Loucy (cell line): ENCODE data around the gene MINDY3.
"Not testable (repeated sequence)": the region's sequence is repeated elsewhere in the genome, so short reads cannot be mapped to it uniquely, and the experiment has no call there.

Source experiments
- H2AFZ ChIP-seq: fragments of 200-600 bp; sonication (generic); 2 replicates; pipeline ENCODE4 v1.6.0; 2016; ENCODE audit warnings: antibody characterized with exemption, mild to moderate bottlenecking, low read length, moderate library complexity
- H3F3A ChIP-seq: fragments of 200-600 bp; 2 replicates; pipeline ENCODE4 v1.6.0; 2016; ENCODE audit warnings: antibody characterized with exemption, low read depth, mild to moderate bottlenecking
- H3K27me3 ChIP-seq: fragments of 200-600 bp; sonication (generic); 2 replicates; pipeline ENCODE4 v1.6.1; 2014; ENCODE audit warnings: low read length, mild to moderate bottlenecking; ENCODE audit not compliant: insufficient read depth, poor library complexity, severe bottlenecking
- H3K36me3 ChIP-seq: fragments of 200-600 bp; sonication (generic); 2 replicates; pipeline ENCODE4 v1.6.1; 2016; ENCODE audit warnings: low read length; ENCODE audit not compliant: insufficient read depth
- H3K4me1 ChIP-seq: fragments of 200-600 bp; sonication (generic); 2 replicates; pipeline ENCODE4 v1.5.1; 2014; ENCODE audit warnings: low read length, mild to moderate bottlenecking; ENCODE audit not compliant: insufficient read depth, poor library complexity, severe bottlenecking
- H3K4me2 ChIP-seq: fragments of 200-600 bp; sonication (generic); 2 replicates; pipeline ENCODE4 v1.6.0; 2014; ENCODE audit warnings: antibody characterized with exemption, low read length, low read depth, mild to moderate bottlenecking; ENCODE audit not compliant: poor library complexity, severe bottlenecking
- H3K4me3 ChIP-seq: fragments of 200-600 bp; sonication (generic); 2 replicates; pipeline ENCODE4 v1.5.1; 2014; ENCODE audit warnings: low read length, mild to moderate bottlenecking, mixed read lengths; ENCODE audit not compliant: poor library complexity, severe bottlenecking
- H3K79me2 ChIP-seq: fragments of 200-600 bp; sonication (generic); 2 replicates; pipeline ENCODE4 v1.6.1; 2014; ENCODE audit warnings: low read length; ENCODE audit not compliant: insufficient read depth
- H3K9ac ChIP-seq: fragments of 200-600 bp; sonication (generic); 2 replicates; pipeline ENCODE4 v1.6.0; 2014; ENCODE audit warnings: mild to moderate bottlenecking, low read depth, low read length, moderate library complexity; ENCODE audit not compliant: poor library complexity, severe bottlenecking
- H3K9me2 ChIP-seq: fragments of 200-600 bp; sonication (generic); replicated peaks from 2 replicates; pipeline ENCODE4 v1.6.1; 2016; ENCODE audit warnings: low read depth, low read length, mixed read lengths
- H3K9me3 ChIP-seq: fragments of 200-600 bp; sonication (generic); 2 replicates; pipeline ENCODE4 v1.6.1; 2014; ENCODE audit warnings: mild to moderate bottlenecking, antibody characterized with exemption, low read length, low read depth; ENCODE audit not compliant: insufficient read depth
- H4K20me1 ChIP-seq: fragments of 200-600 bp; sonication (generic); 2 replicates; pipeline ENCODE4 v1.6.0; 2014; ENCODE audit warnings: antibody characterized with exemption, low read length, mild to moderate bottlenecking; ENCODE audit not compliant: insufficient read depth, poor library complexity, severe bottlenecking
- EZH2phosphoT487 ChIP-seq: fragments of 200-600 bp; IDR thresholded peaks from 2 replicates; pipeline ENCODE4 v1.6.1; 2018; ENCODE audit warnings: antibody characterized with exemption, mild to moderate bottlenecking, moderate library complexity, borderline replicate concordance
- TF ChIP-seq, protein P1 (sequence below): fragments of 200-600 bp; sonication (generic); conservative IDR thresholded peaks from 2 replicates; pipeline ENCODE4 v1.5.1; 2014; ENCODE audit warnings: mild to moderate bottlenecking, antibody characterized with exemption, low read length

The MINDY3 gene

DNA sequence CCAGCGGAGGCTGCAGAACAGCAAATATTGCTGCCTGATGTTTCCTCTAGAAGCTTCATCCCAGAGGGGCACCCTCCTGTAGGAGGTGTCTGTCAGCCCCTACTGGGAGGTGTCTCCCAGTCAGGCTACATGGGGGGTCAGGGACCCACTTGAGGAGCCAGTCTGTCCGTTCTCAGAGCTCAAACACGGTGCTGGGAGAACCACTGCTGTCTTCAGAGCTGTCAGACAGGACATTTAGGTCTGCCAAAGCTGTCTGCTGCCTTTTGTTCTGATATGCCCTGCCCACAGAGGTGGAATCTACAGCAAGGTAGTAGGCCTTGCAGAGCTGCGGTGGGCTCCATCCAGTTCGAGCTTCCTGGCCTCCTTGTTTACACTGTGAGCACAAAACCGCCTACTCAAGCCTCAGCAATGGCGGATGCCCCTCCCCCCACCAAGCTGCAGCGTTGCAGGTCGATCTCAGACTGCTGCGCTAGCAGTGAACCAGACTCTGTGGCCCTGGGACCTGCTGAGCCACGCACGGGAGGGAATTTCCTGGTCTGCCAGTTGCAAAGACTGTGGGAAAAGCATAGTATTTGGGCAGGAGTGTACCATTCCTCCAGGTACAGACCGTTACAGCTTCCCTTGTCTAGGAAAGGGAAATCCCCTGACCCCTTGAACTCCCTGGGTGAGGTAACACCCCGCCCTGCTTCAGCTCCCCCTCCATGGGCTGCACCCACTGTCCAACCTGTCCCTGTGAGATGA is 17.7 kb upstream of the MINDY3 start:
- H4K20me1 ChIP-seq, result no peaks in the 10 kb centered on the region
- no peaks in the 10 kb centered on the region for H3K36me3 ChIP-seq
- H3K4me3 ChIP-seq, result no peak overlapping the region
- H3F3A ChIP-seq, result no peaks in the 10 kb centered on the region
- H3K79me2 ChIP-seq, result no peaks in the 10 kb centered on the region
- no peaks in the 10 kb centered on the region for H3K27me3 ChIP-seq
- H3K4me2 ChIP-seq, result no peak overlapping the region
- H3K9ac ChIP-seq, result no peak overlapping the region
- H2AFZ ChIP-seq, result no peak overlapping the region; the same call in 1 of the 2 replicates
- H3K9me2 ChIP-seq, result no peaks in the 10 kb centered on the region
- peaks cover 2% of the 10 kb centered on the region for H3K4me1 ChIP-seq
- no peaks in the 10 kb centered on the region for H3K9me3 ChIP-seq
- no peak for TF ChIP-seq EZH2phosphoT487
- TF ChIP-seq, protein P1, sequence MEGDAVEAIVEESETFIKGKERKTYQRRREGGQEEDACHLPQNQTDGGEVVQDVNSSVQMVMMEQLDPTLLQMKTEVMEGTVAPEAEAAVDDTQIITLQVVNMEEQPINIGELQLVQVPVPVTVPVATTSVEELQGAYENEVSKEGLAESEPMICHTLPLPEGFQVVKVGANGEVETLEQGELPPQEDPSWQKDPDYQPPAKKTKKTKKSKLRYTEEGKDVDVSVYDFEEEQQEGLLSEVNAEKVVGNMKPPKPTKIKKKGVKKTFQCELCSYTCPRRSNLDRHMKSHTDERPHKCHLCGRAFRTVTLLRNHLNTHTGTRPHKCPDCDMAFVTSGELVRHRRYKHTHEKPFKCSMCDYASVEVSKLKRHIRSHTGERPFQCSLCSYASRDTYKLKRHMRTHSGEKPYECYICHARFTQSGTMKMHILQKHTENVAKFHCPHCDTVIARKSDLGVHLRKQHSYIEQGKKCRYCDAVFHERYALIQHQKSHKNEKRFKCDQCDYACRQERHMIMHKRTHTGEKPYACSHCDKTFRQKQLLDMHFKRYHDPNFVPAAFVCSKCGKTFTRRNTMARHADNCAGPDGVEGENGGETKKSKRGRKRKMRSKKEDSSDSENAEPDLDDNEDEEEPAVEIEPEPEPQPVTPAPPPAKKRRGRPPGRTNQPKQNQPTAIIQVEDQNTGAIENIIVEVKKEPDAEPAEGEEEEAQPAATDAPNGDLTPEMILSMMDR, result no peak

DNA sequence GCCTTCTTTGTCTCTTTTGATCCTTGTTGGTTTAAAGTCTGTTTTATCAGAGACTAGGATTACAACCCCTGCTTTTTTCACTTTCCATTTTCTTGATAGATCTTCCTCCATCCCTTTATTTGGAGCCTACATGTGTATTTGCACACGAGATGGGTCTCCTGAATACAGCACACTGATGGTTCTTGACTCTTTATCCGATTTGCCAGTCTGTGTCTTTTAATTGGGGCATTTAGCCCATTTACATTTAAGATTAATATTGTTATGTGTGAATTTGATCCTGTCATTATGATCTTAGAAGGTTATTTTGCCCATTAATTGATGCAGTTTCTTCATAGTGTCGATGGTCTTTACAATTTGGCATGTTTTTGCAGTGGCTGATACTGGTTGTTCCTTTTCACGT is 16.0 kb upstream of the MINDY3 start:
- not testable (repeated sequence) for H3K9ac ChIP-seq, H2AFZ ChIP-seq, H3K4me2 ChIP-seq, H3K4me1 ChIP-seq, H3F3A ChIP-seq, H3K4me3 ChIP-seq, H3K79me2 ChIP-seq, H3K9me2 ChIP-seq, H3K36me3 ChIP-seq, H3K9me3 ChIP-seq, H4K20me1 ChIP-seq
- peaks cover 10% of the 10 kb centered on the region for H3K27me3 ChIP-seq

DNA sequence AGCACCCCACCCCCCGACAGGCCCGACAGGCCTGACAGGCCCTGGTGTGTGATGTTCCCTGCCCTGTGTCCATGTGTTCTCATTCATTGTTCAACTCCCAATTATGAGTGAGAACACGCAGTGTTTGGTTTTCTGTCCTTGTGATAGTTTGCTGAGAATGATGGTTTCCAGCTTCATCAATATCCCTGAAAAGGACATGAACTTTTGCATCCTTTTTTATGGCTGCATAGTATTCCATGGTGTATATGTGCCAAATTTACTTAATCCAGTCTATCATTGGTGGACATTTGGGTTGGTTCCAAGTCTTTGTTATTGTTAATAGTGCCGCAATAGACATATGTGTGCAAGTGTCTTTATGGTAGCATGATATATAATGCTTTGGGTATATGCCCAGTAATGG is 12.3 kb upstream of the MINDY3 start:
- H3K9me3 ChIP-seq, H4K20me1 ChIP-seq, H3K9ac ChIP-seq, H2AFZ ChIP-seq, H3F3A ChIP-seq, H3K4me3 ChIP-seq, H3K79me2 ChIP-seq, H3K36me3 ChIP-seq, H3K4me2 ChIP-seq, H3K4me1 ChIP-seq, H3K9me2 ChIP-seq: not testable (repeated sequence)
- H3K27me3 ChIP-seq, result peaks cover 47% of the 10 kb centered on the region

DNA sequence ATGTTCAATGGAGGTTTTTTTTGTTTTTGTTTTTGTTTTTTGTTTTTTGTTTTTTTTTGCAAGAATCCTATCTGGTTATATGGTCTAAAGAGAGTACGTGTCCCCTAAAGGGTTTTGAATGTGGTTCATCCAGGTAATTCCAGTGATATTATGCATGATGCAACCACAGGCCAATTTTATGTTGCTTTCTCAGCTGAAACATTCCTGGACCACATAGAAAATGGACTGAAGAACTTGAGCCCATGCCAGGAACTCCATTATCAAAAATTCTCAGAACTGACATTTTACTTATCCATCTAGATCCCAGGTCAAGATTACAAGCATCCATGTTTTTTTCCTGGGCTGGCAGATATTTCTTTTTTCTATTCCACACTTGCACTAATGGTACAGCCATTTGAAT is 11.5 kb upstream of the MINDY3 start:
- Histone ChIP-seq H3K9me3 (no peaks in the 10 kb centered on the region), H3K79me2 (no peaks in the 10 kb centered on the region), H3K36me3 (no peaks in the 10 kb centered on the region), H3K4me1 (no peaks in the 10 kb centered on the region), H2AFZ (no peak overlapping the region), H3K4me2 (no peak overlapping the region), H4K20me1 (no peaks in the 10 kb centered on the region), H3K4me3 (no peak overlapping the region), H3K9me2 (no peaks in the 10 kb centered on the region), H3K27me3 (peaks cover 55% of the 10 kb centered on the region), H3K9ac (no peak overlapping the region), H3F3A (no peaks in the 10 kb centered on the region)
- TF ChIP-seq, protein P1, result no peak
- no peak for TF ChIP-seq EZH2phosphoT487
